ENCODE measurements around the gene MARK2. TPM values are rescaled to one million over a fixed set of nuclear protein-coding genes. Genes with fewer than 3 reads are reported as not detected.

The MARK2 gene
- total RNA-seq, 1 experiment from 2014 or later, result 12.5 TPM

- DNase-seq (ENCODE audit: low read depth), result no peak
Observed at GRCh38 chr11:63908631-63909401, 69.9 kb downstream of the MARK2 start.

GRCh38 chr11:63909591-63910506, 70.9 kb downstream of the MARK2 start:
- no peak for DNase-seq (ENCODE audit: low read depth)

- no peak for DNase-seq (ENCODE audit: low read depth)
Observed at GRCh38 chr11:63910675-63911074, 71.8 kb downstream of the MARK2 start.

DNA sequence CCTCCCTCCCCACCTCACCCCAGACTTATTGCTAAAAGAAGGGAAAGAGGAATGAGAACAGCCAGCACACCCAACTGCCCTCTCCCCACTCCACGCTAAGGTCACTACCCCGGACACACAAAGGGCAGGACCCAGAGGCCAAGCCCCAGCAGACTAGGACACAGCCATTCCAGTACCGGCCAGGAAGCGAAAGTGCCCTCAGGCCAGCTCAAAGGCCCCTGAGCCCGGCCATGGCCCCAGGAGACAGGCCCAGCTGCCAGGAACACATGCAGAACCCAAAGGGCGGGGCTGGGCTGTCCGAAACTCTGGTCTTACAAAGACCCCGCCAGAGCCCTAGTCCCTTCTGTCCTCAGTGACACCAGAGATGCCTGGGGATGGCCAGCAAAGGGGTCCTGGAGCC, 72.5 kb downstream of the MARK2 start:
- DNase-seq (ENCODE audit: low read depth), result no peak

DNA sequence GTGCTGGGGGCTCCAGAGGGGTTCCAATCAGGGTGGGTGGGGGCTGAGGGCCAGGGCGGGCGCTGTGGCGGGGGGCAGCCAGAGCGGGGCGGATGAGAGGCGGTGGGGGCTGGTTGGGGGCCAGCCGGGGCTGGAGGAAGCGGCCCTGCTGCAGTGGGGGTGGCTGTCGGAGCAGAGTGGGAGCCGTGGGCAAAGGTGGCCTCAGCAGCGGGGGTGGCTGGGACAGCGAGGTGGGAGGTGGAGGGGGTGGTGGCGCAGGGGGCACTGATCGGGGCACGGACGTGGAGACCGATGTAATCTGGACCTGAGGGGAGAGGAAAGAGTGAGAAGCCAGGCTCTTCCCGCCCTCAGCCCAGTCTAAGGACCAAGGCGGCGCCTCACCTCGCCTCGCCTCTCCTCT, 73.0 kb downstream of the MARK2 start:
- DNase-seq (ENCODE audit: low read depth), result no peak

GRCh38 chr11:63912678-63913077, 73.8 kb downstream of the MARK2 start:
- DNase-seq (ENCODE audit: low read depth), result no peak

DNA sequence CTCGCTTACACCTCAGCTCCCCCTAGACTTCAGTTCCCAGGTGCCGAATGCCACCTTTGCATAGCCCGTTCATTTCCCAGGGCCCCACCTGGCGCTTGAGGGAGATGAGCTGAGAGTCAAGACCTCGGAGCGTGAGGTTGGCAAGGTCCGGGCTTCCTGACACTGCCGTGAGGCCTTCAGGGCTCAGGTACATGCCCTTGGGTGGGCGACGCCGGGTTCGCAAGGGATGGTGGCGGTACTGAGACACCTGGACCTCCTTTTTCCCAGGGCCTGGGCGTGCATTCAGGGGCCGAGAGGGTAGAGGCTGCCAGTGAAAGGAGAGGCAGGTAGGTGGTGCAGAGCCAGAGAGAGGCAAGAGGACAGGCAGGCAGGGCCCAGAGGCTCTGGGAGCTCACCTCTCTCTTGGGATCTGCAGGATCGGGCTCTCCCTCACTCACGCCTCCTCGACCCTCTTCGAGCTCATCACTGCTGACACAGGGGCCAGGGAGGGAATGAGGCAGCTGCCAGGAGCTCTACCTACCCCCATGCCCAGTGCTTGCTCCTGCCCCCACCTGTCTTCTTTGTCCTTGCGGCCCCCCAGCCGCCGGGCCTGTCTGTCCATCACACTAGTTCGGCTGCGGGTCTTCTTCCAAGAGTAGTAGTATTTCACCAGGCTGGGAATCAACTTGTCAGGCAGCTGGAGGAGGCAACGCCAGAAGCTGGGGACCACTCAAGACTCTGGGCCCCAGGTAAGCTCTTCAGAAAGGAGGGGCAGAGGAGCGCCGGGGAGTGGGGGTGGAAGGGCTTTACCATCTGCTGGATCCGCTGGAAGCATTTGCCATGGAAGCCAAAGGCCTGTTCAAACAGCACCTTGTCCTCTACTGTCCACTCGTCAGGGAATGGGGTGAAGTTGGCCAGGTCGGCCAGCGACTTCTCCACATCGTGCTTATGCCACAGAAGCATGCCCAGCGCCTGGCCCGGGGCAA, 75.2 kb downstream of the MARK2 start:
- no peak for DNase-seq (ENCODE audit: low read depth)

DNA sequence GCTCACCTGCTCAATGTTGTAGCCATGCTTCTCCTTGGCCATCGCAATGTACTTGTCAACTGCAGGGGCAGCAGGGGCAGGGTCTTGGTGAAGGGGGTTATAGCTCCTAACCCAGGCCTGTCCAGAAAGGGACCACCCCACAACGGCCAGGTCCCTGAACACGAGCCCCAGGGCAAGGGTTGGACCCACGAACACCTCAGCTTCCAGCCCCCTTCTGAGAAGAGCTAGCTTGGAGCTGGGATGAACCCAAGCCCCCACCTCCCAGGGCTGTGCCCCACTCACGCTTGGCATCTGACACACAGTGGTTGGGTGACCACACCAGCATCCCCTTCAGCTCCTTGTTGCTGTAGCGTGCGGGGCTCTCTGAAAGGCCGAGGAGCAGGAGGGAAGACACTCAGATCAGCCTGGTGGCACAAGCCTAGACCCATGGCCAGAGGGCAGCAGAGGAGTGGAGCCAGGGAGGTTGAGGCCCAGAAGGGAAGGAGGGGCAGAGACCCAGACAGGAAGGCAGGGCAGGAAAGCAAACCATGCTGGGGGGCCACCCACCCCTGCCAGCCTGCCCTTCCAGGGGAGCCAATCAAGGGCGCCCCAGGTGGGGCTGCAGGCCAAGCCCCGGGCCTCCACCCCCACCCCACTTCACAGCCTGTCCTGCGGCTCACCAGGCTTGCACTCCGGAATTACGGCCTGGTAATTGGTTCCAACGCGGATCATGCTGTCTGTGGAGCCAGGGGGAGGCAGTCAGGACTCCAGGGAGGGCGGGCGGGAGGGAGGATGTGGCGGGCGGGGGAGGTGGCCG, 76.2 kb downstream of the MARK2 start:
- DNase-seq (ENCODE audit: low read depth), result no peak

GRCh38 chr11:63915961-63916836, 77.3 kb downstream of the MARK2 start:
- DNase-seq (ENCODE audit: low read depth), result peak; percentile 57

DNA sequence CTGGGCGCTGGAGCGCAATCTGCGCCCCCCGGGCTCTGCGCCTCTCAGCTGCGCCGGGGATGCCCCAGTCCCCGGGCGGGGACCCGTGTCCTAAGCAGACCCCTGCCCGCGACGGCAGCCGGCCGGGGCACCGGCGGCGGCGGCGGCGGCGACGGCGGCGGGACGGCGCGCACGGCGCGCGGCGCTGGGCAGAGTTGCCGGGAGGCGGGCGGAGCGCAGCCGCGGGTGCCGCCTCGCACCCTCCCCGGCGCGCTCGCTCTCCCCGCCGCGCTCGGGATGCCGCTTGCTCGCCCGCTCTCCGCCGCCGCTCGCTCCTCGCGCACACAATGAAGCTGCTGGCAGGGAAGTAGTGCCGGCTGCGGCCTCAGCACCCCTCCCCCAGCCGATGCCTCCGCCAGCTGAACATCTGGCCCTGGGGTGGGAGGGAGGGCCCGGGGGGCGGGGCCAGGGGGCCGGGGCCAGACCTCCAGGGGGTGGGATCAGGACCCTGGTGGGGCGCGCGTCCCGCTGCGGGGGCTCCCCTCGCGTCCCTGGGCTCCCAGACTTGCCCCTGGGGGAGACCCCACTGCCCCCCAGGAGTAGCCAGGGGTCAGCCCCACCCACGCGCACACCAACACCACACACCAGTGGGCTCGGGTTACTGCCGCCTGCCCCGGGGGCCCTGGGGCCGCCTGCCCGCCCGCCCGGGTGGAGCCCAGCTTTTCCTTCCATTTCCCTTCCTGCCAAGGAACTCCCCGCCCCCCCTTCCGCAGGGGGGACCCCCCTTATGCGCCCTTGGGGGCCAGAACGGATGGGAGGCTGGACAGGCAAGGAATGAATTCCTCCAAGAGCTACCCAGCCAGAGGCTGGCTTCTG, 78.2 kb downstream of the MARK2 start, which contains the start of gene RCOR2:
Gene RCOR2, minus strand, starts transcription at position 328 of the 855 bp plus-strand sequence. CDS start 708 bp downstream, outside the sequence.
- peak; percentile 87 for DNase-seq (ENCODE audit: low read depth)

DNA sequence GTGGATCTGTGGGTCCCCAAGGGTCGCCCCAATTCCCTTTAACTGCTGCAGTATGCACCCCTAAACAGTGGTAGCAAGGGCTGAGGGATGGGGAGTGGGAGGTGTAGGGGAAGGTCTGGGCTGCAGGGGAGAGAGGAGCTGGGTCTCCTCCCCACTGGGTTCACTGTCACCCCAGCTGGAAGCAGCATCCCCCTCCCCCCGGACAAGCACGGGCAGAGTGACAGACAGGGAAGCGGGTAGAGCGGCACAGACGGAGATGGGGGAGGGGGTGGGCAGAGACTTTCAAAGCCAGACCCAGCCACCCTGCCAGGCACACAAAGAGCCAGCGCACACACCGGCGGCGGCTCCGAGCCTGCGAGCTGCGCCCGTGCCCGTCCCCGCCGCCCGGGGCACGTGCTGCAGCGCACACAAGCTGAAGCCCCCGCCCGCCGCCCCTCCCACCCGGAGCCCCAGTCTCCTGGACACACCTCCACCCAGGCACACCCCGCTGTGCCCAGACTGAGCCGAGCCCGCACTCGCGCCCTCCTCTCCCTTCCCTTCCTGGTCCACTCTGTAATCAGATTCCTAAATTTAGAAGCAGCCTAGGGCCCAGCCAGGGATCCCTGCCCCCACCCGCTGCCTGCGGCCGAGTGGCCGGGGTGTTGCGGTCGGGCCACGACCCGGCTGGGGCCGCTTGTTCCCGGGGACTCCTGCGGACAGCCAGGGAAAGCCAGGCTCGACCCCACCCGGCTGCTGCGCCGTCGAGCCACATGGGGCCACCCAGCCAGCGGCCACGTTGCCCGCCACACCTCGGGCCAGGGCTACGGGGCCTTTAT, 79.0 kb downstream of the MARK2 start:
- peak; percentile 53 for DNase-seq (ENCODE audit: low read depth)

DNA sequence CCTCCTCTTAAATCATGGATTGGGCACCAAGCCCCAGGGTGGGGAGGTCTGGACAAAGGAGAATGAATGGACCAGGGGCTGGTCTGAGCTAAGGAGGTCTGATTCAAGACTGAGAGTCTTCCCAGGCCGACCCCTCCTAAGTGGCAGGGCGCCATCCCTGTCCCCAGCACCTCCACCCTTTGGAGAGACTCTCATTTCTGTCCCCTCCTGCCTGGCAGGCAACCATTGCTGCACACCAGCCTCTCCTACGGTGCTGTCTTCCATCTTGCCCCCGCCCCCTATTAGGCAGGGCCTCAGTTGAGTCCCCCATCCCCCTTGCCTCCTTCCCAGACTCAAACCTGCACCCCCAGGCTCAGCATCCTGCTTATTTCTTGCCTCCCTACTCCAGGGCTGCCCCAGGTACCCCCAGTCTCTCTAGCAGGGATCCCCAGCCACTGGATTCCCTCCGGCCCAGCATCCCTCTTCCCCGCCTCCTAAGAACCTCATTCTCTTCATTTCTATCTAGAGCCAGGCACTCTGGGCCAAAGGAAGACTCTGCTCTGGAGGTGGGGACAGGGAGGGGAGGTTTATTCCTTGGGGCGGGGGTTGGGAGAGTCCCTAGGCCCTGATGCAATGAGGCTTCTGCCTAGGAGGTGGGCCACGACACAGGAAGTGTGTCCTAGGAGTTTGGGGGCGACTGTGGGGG, 79.7 kb downstream of the MARK2 start:
- no peak for DNase-seq (ENCODE audit: low read depth)

DNA sequence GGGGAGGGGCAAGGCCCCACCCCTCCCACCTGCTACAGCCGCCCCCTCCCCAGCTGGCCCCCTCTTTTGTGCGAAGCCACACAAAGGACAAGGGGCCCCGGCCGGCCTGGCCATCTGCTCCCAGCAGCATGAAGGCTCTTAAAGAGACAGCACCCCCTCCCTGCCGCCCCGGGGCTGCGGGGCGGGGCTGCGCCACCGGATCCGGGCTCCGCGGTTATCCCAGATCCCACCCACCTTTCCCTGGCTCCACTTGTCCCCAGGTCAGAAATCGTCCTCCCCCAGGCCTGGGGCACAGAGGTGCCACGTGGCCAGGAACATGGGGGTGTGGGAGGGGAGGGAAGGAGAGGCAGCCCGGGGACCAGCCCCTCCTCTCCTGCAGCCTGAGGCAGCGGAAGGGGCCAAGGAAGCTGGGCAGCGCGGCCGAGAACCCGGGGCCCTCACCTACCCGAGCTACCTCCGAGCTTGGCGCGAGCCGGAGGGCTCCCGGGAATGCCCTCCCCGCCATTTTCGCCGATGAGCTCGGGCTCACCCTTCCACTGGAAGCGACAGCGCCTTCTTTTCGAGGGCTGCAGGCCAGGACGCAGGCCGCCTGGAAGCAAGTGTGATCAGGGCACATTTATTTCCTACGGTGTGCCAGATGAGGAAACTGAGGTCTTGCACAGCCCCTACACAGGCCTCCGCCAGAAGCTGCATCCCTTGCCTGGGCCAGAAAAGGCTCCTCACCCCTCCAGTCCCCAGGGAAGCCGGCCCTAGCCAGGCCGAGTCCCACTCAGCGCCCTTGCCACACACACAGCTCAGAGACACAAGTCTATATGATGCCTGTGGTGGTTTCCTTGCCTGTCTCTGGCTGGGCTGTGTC, 80.6 kb downstream of the MARK2 start:
- no peak for DNase-seq (ENCODE audit: low read depth)

DNA sequence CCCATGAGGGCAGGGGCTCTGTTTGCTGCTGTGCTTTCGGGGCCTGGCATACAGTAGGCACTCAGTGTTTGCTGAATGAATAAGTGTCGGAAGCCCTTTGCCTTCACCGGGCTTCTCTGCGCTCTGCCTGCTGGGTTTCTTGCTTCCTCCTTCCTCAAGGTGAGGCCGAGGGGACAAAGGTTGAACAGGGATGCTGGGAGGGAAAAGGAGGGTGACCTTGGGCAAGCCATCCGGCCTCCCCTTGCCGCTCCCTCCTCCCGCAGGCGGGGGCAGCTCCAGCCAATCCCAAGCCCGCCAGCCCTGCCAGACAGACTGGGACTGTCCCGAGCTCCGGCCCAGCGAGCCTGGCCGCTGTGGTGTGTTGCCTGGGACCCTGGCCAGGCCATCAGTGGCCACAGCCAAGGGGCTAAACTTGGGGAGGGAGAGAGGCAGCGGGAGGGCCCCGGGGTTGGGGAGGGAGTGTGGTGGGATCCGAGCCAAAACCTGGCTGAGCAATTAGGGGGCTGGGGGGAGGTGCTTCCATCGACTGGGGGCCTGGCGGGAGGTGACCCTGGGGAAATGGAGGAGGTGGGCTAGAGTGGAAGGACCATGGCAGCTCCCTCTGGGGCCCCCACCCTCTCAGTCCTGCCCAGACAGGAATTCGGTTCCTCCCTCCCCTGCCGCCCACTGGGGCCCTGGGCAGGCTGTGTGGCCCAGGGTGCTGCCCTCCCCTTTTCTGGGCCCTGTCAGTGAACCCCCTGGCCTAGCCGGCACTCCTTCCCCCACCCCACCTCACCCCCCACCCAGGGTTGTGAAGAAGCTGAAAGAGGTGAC, 81.4 kb downstream of the MARK2 start:
- DNase-seq (ENCODE audit: low read depth), result no peak

DNA sequence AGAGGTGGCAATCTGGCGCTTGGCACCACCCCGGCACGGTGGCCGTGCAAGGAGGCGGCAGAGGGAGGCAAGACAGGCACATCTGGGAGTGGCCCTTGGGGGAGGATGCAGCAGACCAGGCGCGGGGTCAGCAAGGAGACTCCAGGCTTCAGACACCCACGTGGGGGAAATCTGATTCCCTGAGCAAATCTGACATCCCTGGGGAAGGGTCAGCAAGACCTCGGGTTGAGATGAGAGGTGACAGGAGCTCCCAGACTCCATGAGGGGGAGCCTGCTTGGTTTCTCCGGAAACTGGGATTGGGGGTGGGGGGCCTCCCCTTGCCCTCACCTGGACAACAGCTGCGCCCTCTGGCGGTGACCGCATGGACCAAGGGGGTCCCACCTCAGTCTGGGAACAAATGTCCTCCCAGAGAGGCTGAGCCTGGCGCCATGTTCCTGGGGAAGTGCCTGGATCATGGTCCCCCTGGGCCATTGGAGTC, 82.1 kb downstream of the MARK2 start:
- DNase-seq (ENCODE audit: low read depth), result no peak
